ENCODE measurements around the gene TTBK1. TPM values are rescaled to one million over a fixed set of nuclear protein-coding genes. Genes with fewer than 3 reads are reported as not detected.

Gene TTBK1
- total RNA-seq, 1 experiment from 2014 or later = 0.68 TPM

- TF ChIP-seq USF2 (CRISPR knock-in tag; IDR thresholded peaks at IDR 0.05) = no peak
Measured at GRCh38 chr6:43298565-43299337, 55.5 kb downstream of the TTBK1 start (continued).

- H3K27me3 Mint-ChIP-seq (ENCODE audit: low read depth) = peaks cover 5% of the 10 kb centered on the region
- H3K9me3 Mint-ChIP-seq = no peaks in the 10 kb centered on the region
- ChIA-PET POLR2A (interaction anchor here (1.6 kb wide), 1 partner anchor 9 kb away, joined by 5 read pairs; the partner anchor contains the start of gene CRIP3), CTCF (interaction anchor here (0.5 to 5.2 kb wide), 6 partner anchors 9 to 158 kb away, joined by 3 to 49 read pairs (median 6); partner anchors contain the start of gene CRIP3)
- no peak overlapping the region for H3K27ac Mint-ChIP-seq
- peaks cover 11% of the 10 kb centered on the region for H3K4me1 Mint-ChIP-seq
- ATAC-seq (no peak), DNase-seq (ENCODE audit: low spot score) (no peak)
- TF ChIP-seq JUN (CRISPR knock-in tag; IDR thresholded peaks at IDR 0.05) (no peak), RORB (CRISPR knock-in tag; IDR thresholded peaks at IDR 0.05) (no peak), FOXJ3 (CRISPR knock-in tag; IDR thresholded peaks at IDR 0.05; ENCODE audit: borderline replicate concordance) (no peak), ZNF232 (CRISPR knock-in tag; IDR thresholded peaks at IDR 0.05) (no peak)
- TF ChIP-seq, protein P1, sequence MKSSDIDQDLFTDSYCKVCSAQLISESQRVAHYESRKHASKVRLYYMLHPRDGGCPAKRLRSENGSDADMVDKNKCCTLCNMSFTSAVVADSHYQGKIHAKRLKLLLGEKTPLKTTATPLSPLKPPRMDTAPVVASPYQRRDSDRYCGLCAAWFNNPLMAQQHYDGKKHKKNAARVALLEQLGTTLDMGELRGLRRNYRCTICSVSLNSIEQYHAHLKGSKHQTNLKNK (CRISPR knock-in tag; IDR thresholded peaks at IDR 0.05) = no peak
- H3K4me3 Mint-ChIP-seq = no peak overlapping the region
- H3K36me3 Mint-ChIP-seq = peaks cover 5% of the 10 kb centered on the region
Measured at GRCh38 chr6:43299338-43300293, 56.3 kb downstream of the TTBK1 start.

- TF ChIP-seq, protein P2, sequence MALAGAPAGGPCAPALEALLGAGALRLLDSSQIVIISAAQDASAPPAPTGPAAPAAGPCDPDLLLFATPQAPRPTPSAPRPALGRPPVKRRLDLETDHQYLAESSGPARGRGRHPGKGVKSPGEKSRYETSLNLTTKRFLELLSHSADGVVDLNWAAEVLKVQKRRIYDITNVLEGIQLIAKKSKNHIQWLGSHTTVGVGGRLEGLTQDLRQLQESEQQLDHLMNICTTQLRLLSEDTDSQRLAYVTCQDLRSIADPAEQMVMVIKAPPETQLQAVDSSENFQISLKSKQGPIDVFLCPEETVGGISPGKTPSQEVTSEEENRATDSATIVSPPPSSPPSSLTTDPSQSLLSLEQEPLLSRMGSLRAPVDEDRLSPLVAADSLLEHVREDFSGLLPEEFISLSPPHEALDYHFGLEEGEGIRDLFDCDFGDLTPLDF (CRISPR knock-in tag; IDR thresholded peaks at IDR 0.05) = no peak
- TF ChIP-seq ZNF532 (CRISPR knock-in tag; IDR thresholded peaks at IDR 0.05; ENCODE audit: borderline replicate concordance) (no peak), ZNF317 (CRISPR knock-in tag; IDR thresholded peaks at IDR 0.05; ENCODE audit: borderline replicate concordance, low read depth) (no peak), ZNF232 (CRISPR knock-in tag; IDR thresholded peaks at IDR 0.05) (no peak), USF1 (CRISPR knock-in tag; IDR thresholded peaks at IDR 0.05) (no peak), TP53 (CRISPR knock-in tag; IDR thresholded peaks at IDR 0.05) (no peak), GRHL2 (CRISPR knock-in tag; IDR thresholded peaks at IDR 0.05; ENCODE audit: insufficient replicate concordance, severe bottlenecking) (no peak), ELF4 (CRISPR knock-in tag; IDR thresholded peaks at IDR 0.05; ENCODE audit: low read depth) (no peak)
- TF ChIP-seq, protein P3, sequence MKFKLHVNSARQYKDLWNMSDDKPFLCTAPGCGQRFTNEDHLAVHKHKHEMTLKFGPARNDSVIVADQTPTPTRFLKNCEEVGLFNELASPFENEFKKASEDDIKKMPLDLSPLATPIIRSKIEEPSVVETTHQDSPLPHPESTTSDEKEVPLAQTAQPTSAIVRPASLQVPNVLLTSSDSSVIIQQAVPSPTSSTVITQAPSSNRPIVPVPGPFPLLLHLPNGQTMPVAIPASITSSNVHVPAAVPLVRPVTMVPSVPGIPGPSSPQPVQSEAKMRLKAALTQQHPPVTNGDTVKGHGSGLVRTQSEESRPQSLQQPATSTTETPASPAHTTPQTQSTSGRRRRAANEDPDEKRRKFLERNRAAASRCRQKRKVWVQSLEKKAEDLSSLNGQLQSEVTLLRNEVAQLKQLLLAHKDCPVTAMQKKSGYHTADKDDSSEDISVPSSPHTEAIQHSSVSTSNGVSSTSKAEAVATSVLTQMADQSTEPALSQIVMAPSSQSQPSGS (CRISPR knock-in tag; IDR thresholded peaks at IDR 0.05; ENCODE audit: borderline replicate concordance, low read depth) = no peak
- TF ChIP-seq, protein P4, sequence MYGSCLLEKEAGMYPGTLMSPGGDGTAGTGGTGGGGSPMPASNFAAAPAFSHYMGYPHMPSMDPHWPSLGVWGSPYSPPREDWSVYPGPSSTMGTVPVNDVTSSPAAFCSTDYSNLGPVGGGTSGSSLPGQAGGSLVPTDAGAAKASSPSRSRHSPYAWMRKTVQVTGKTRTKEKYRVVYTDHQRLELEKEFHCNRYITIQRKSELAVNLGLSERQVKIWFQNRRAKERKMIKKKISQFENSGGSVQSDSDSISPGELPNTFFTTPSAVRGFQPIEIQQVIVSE (CRISPR knock-in tag; IDR thresholded peaks at IDR 0.05; ENCODE audit: borderline replicate concordance) = no peak
- CTCF ChIA-PET = interaction anchor here (1.2 kb wide), 1 partner anchor 72 kb away, joined by 3 read pairs; the partner anchor contains the start of gene DNPH1
- peaks cover 15% of the 10 kb centered on the region for H3K4me1 Mint-ChIP-seq
- POLR2A ChIA-PET = no interaction called here
- H3K27me3 Mint-ChIP-seq (ENCODE audit: low read depth) = peaks cover 3% of the 10 kb centered on the region; the same call in 1 of the 2 replicates
- H3K4me3 Mint-ChIP-seq = no peak overlapping the region
- peaks cover 5% of the 10 kb centered on the region for H3K36me3 Mint-ChIP-seq
- H3K9me3 Mint-ChIP-seq = no peaks in the 10 kb centered on the region
- ATAC-seq (no peak), DNase-seq (ENCODE audit: low spot score) (no peak)
- no peak overlapping the region; the same call in 1 of the 2 replicates for H3K27ac Mint-ChIP-seq
Measured at GRCh38 chr6:43301081-43301870, 58.0 kb downstream of the TTBK1 start.

All from WTC11 (cell line).